GM12878 (cell line): ENCODE results near the gene CILP2. TPM values are rescaled to one million over a fixed set of nuclear protein-coding genes. Genes with fewer than 3 reads are reported as not detected.

Experiments used
- ATAC-seq: fragments of 200-7000 bp; cut with Tn5 transposase; 3 replicates; pipeline ENCODE4 v1.9.1; 2020; ENCODE audit warnings: mild to moderate bottlenecking, moderate library complexity
- BruUV-seq: library from RNA; stranded (reverse); fragments of 400-500 nt; replicated peaks from 2 replicates; lab custom pipeline; 2021; lab: Mats Ljungman, UMichigan
- CTCF ChIA-PET: fragments of 300-600 bp; sonication (Branson Sonifier 250); formaldehyde crosslinking; extraction: SDS; loops from one replicate; lab custom pipeline; 2021; ENCODE audit warnings: inconsistent platforms; lab: Yijun Ruan, JAX
- POLR2A ChIA-PET: fragments of 350-600 bp; formaldehyde crosslinking; extraction: SDS; loops from one replicate; lab custom pipeline; 2021; ENCODE audit warnings: inconsistent platforms; lab: Charles Lee
- RAD21 ChIA-PET: fragments of 300-600 bp; sonication (Branson Sonifier 250); formaldehyde crosslinking; loops from one replicate; lab custom pipeline; 2023; ENCODE audit warnings: antibody characterized with exemption; ENCODE audit not compliant: unreplicated experiment; lab: Charles Lee
- SMC1A ChIA-PET: fragments of 300-600 bp; sonication (Branson Sonifier 250); formaldehyde crosslinking; loops from one replicate; lab custom pipeline; 2023; ENCODE audit not compliant: unreplicated experiment, uncharacterized antibody; lab: Charles Lee
- DNase-seq: peaks from one replicate; pipeline ENCODE4 v3.0.0-alpha.2; 2011; ENCODE audit warnings: low read depth, low spot score
- FAIRE-seq: peaks from 3 replicates; lab custom pipeline; 2011; peaks lifted over from hg19 to GRCh38; lab: Jason Lieb, UNC
- H2AFZ ChIP-seq: 2 replicates; pipeline ENCODE4 v1.6.0; 2011; ENCODE audit warnings: low read depth, low read length, control low read depth; ENCODE audit not compliant: control insufficient read depth
- H3K27ac ChIP-seq: 2 replicates; pipeline ENCODE4 v1.5.1; 2011; ENCODE audit warnings: control low read depth; ENCODE audit not compliant: control insufficient read depth, insufficient read depth
- H3K27me3 ChIP-seq, 2 experiments: replicated peaks in 1 of 2; 2 replicates each; pipeline versions ENCODE4 v1.6.0 to v1.6.1; 2011; ENCODE audit warnings: low read length in 1 of 2; ENCODE audit not compliant: control insufficient read depth in 2 of 2, insufficient read depth in 2 of 2
- H3K36me3 ChIP-seq, 2 experiments: 2 replicates each; pipeline ENCODE4 v1.5.1; 2011; ENCODE audit warnings: low read length in 1 of 2; ENCODE audit not compliant: control insufficient read depth in 2 of 2, insufficient read depth in 2 of 2
- H3K4me1 ChIP-seq: 2 replicates; pipeline ENCODE4 v1.6.1; 2011; ENCODE audit warnings: mild to moderate bottlenecking, low read length, moderate library complexity, mixed read lengths; ENCODE audit not compliant: control insufficient read depth, insufficient read depth
- H3K4me2 ChIP-seq: 2 replicates; pipeline ENCODE4 v1.6.0; 2011; ENCODE audit warnings: control low read depth; ENCODE audit not compliant: control insufficient read depth, insufficient read depth
- H3K4me3 ChIP-seq: fragments of 200-600 bp; sonication (generic); 2 replicates; pipeline ENCODE4 v1.5.1; 2016
- H3K79me2 ChIP-seq: 2 replicates; pipeline ENCODE4 v1.6.0; 2011; ENCODE audit warnings: low read length; ENCODE audit not compliant: control insufficient read depth, insufficient read depth
- H3K9ac ChIP-seq: 2 replicates; pipeline ENCODE4 v1.8.0; 2011; ENCODE audit warnings: low read length, control low read depth, mixed read lengths; ENCODE audit not compliant: control insufficient read depth, insufficient read depth
- H3K9me3 ChIP-seq: replicated peaks from 3 replicates; pipeline ENCODE4 v1.5.1; 2011; ENCODE audit warnings: mild to moderate bottlenecking, low read length; ENCODE audit not compliant: control insufficient read depth, insufficient read depth
- H4K20me1 ChIP-seq: 2 replicates; pipeline ENCODE4 v1.6.0; 2011; ENCODE audit not compliant: control insufficient read depth, insufficient read depth
- BACH1 ChIP-seq: fragments of 450-650 bp; IDR thresholded peaks from 2 replicates; pipeline ENCODE4 v1.6.1; 2017; ENCODE audit warnings: mild to moderate bottlenecking, borderline replicate concordance
- BCL11A ChIP-seq: IDR thresholded peaks from 2 replicates; pipeline ENCODE4 v1.6.1; 2011; ENCODE audit warnings: low read depth, low read length
- BRCA1 ChIP-seq: IDR thresholded peaks from 2 replicates; pipeline ENCODE4 v1.6.1; 2011; ENCODE audit warnings: low read depth, low read length, improper control_type of control experiment
- CEBPB ChIP-seq, 2 experiments: fragments of 150-350 bp in 1 of 2; IDR thresholded peaks; 2 replicates each; pipeline ENCODE4 v1.6.1; 2012 to 2014; ENCODE audit warnings: low read depth in 2 of 2, low read length in 2 of 2, borderline replicate concordance in 1 of 2, inconsistent platforms in 1 of 2
- ETV6 ChIP-seq, 2 experiments: fragments of 450-650 bp in 1 of 2; IDR thresholded peaks in 1 of 2; conservative IDR thresholded peaks in 1 of 2; 2 replicates each; pipeline ENCODE4 v1.6.1; 2014; ENCODE audit warnings: antibody characterized with exemption in 1 of 2, borderline replicate concordance in 1 of 2, low read depth in 1 of 2, mild to moderate bottlenecking in 1 of 2, moderate library complexity in 1 of 2
- HDAC2 ChIP-seq: fragments of 200-600 bp; sonication (generic); IDR thresholded peaks from 2 replicates; pipeline ENCODE4 v1.6.1; 2017
- JUNB ChIP-seq: IDR thresholded peaks from 2 replicates; pipeline ENCODE4 v1.6.1; 2016; ENCODE audit warnings: antibody characterized with exemption, mild to moderate bottlenecking
- MYB ChIP-seq: fragments of 150-350 bp; IDR thresholded peaks from 2 replicates; pipeline ENCODE4 v1.6.1; 2014; ENCODE audit warnings: mild to moderate bottlenecking, low read depth, low read length, borderline replicate concordance
- NR2F1 ChIP-seq: fragments of 450-650 bp; conservative IDR thresholded peaks from 2 replicates; pipeline ENCODE4 v1.6.1; 2017; ENCODE audit warnings: mild to moderate bottlenecking
- POLR2AphosphoS2 ChIP-seq: IDR thresholded peaks from 2 replicates; pipeline ENCODE4 v1.6.1; 2011; ENCODE audit warnings: low read depth, mild to moderate bottlenecking, low read length, improper control_type of control experiment, moderate library complexity
- SMC3 ChIP-seq: IDR thresholded peaks from 2 replicates; pipeline ENCODE4 v1.6.1; 2011; ENCODE audit warnings: low read length, improper control_type of control experiment, borderline replicate concordance
- ZBED1 ChIP-seq: IDR thresholded peaks from 2 replicates; pipeline ENCODE4 v1.6.1; 2016; ENCODE audit warnings: borderline replicate concordance
- WGBS: methylation state at CpG from one replicate; pipeline ENCODE4 v1.1.6; 2016; ENCODE audit warnings: low lambda C conversion rate; ENCODE audit not compliant: insufficient replicate concordance, insufficient coverage; ENCODE audit errors: missing lambda C conversion rate; 5-methylcytosine and 5-hydroxymethylcytosine counted together
- in situ Hi-C: fragments of 300-500 bp; cut with MboI; formaldehyde crosslinking; loops from 9 replicates; pipeline ENCODE4 v1.14.3; 2018; ENCODE audit warnings: mixed read lengths
- intact Hi-C: fragments of 100-400 bp; cut with micrococcal nuclease; formaldehyde crosslinking; loops from one replicate; pipeline ENCODE4 v1.14.2; 2022; ENCODE audit not compliant: unreplicated experiment
- polyA plus RNA-seq, 11 experiments: library from polyadenylated mRNA; depleted of rRNA in 4 of 11; unstranded in 6 of 11; stranded (reverse) in 5 of 11; fragments of >200 nt; fragmentation: Nextera tagmentation in 4 of 11; fragmentation: Illumina TruSeq in 1 of 11; extraction: Ambion mirVana in 4 of 11; extraction: Trizol in 1 of 11; gene quantifications; 1 replicate in 1 of 11; 2 replicates in 10 of 11; pipeline versions ENCODE4 v1.2.1 to v1.2.3, GENCODE V29; 2011 to 2016; ENCODE audit warnings: inconsistent platforms in 2 of 11, missing spikeins in 2 of 11, low read depth in 1 of 11
- total RNA-seq, 4 experiments: library from RNA; depleted of rRNA in 3 of 4; stranded (reverse); fragments of >200 nt in 3 of 4; fragmentation: Illumina TruSeq in 1 of 4; extraction: Trizol in 1 of 4; gene quantifications; 2 replicates each; pipeline versions ENCODE4 v1.2.1 to v1.2.3, GENCODE V29; 2013 to 2021
- TF ChIP-seq, protein P1 (sequence below): IDR thresholded peaks from 2 replicates; pipeline ENCODE4 v1.6.1; 2012; ENCODE audit warnings: low read depth, low read length, improper control_type of control experiment
- TF ChIP-seq, protein P2 (sequence below): IDR thresholded peaks from 2 replicates; pipeline ENCODE4 v1.6.1; 2011; ENCODE audit warnings: low read depth, mild to moderate bottlenecking, low read length, moderate library complexity, borderline replicate concordance; ENCODE audit errors: extremely low read depth
- TF ChIP-seq, protein P3 (sequence below): fragments of 450-650 bp; formaldehyde crosslinking; IDR thresholded peaks from 2 replicates; pipeline ENCODE4 v1.4.0; 2020; ENCODE audit warnings: mild to moderate bottlenecking, moderate library complexity
- TF ChIP-seq, protein P4 (sequence below): IDR thresholded peaks from 2 replicates; pipeline ENCODE4 v1.6.1; 2012; ENCODE audit warnings: low read length, inconsistent platforms

CILP2 gene
- total and polyA plus RNA-seq, 10 of the 15 experiments (the other 5 are each of a cell fraction or from before 2014, with no cell fraction given), result 0.05 to 0.08 (median 0.06) TPM; not detected in 6

DNA sequence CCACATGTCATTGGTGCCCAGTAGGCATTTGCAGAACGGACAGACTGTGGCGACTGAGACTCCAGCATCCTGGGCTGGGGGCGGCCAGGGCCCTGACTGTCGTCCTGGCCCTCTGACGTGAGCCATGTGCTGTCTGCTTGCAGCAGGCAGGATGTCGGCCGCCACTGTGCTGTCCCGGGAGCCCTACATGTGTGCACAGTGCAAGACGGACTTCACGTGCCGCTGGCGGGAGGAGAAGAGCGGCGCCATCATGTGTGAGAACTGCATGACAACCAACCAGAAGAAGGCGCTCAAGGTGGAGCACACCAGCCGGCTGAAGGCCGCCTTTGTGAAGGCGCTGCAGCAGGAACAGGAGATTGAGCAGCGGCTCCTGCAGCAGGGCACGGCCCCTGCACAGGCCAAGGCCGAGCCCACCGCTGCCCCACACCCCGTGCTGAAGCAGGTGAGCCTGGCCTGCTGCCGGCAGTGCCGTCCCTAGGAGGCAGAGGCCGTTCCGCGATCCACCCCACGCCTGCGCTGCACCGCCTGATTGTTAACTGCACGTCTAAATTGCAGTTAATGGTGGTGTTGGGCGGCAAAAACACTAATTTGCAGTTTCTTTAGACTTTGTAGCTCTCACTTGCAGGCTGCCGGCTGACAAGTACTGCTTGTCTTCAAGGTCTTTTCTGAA, 37.0 kb upstream of the CILP2 start:
- Histone ChIP-seq H3K4me1 (no peaks in the 10 kb centered on the region), H2AFZ (no peak overlapping the region), H3K9ac (no peak overlapping the region), H3K79me2 (no peaks in the 10 kb centered on the region), H3K27ac (no peak overlapping the region), H3K4me2 (no peak overlapping the region), H3K27me3 (no peaks in the 10 kb centered on the region)
- DNase-seq (no peak), FAIRE-seq (no peak)
- CTCF ChIA-PET, result interaction anchor here (1.2 kb wide), 1 partner anchor 11 kb away, joined by 4 read pairs; no protein-coding TSS in a partner anchor
- WGBS, result 97% methylated on average over 33 of the region's 34 CpGs
- POLR2A ChIA-PET, result no interaction called here
- RAD21 ChIA-PET, result no interaction called here
- in situ Hi-C loops, result no loop called here
- no peak for TF ChIP-seq JUNB
- TF ChIP-seq, protein P1, sequence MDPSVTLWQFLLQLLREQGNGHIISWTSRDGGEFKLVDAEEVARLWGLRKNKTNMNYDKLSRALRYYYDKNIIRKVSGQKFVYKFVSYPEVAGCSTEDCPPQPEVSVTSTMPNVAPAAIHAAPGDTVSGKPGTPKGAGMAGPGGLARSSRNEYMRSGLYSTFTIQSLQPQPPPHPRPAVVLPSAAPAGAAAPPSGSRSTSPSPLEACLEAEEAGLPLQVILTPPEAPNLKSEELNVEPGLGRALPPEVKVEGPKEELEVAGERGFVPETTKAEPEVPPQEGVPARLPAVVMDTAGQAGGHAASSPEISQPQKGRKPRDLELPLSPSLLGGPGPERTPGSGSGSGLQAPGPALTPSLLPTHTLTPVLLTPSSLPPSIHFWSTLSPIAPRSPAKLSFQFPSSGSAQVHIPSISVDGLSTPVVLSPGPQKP, result no peak
- TF ChIP-seq ETV6 (conservative IDR thresholded peaks at IDR 0.05 in 1 of 2, IDR thresholded peaks at IDR 0.05 in 1 of 2; ENCODE audit: borderline replicate concordance in 1 of 2, low read depth in 1 of 2), result no peak
- TF ChIP-seq NR2F1, result no peak
- no peak for TF ChIP-seq CEBPB (IDR thresholded peaks at IDR 0.05; ENCODE audit: borderline replicate concordance in 1 of 2, low read depth in 2 of 2, low read length in 2 of 2)
- no peak for TF ChIP-seq BRCA1
- TF ChIP-seq HDAC2, result no peak
- TF ChIP-seq, protein P2, sequence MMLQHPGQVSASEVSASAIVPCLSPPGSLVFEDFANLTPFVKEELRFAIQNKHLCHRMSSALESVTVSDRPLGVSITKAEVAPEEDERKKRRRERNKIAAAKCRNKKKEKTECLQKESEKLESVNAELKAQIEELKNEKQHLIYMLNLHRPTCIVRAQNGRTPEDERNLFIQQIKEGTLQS, result no peak
- TF ChIP-seq, protein P3, sequence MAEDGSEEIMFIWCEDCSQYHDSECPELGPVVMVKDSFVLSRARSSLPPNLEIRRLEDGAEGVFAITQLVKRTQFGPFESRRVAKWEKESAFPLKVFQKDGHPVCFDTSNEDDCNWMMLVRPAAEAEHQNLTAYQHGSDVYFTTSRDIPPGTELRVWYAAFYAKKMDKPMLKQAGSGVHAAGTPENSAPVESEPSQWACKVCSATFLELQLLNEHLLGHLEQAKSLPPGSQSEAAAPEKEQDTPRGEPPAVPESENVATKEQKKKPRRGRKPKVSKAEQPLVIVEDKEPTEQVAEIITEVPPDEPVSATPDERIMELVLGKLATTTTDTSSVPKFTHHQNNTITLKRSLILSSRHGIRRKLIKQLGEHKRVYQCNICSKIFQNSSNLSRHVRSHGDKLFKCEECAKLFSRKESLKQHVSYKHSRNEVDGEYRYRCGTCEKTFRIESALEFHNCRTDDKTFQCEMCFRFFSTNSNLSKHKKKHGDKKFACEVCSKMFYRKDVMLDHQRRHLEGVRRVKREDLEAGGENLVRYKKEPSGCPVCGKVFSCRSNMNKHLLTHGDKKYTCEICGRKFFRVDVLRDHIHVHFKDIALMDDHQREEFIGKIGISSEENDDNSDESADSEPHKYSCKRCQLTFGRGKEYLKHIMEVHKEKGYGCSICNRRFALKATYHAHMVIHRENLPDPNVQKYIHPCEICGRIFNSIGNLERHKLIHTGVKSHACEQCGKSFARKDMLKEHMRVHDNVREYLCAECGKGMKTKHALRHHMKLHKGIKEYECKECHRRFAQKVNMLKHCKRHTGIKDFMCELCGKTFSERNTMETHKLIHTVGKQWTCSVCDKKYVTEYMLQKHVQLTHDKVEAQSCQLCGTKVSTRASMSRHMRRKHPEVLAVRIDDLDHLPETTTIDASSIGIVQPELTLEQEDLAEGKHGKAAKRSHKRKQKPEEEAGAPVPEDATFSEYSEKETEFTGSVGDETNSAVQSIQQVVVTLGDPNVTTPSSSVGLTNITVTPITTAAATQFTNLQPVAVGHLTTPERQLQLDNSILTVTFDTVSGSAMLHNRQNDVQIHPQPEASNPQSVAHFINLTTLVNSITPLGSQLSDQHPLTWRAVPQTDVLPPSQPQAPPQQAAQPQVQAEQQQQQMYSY (CRISPR knock-in tag), result no peak
- no peak for TF ChIP-seq SMC3
- no peak for TF ChIP-seq ZBED1
- no peak for TF ChIP-seq MYB
- TF ChIP-seq BACH1, result no peak
- TF ChIP-seq, protein P4, sequence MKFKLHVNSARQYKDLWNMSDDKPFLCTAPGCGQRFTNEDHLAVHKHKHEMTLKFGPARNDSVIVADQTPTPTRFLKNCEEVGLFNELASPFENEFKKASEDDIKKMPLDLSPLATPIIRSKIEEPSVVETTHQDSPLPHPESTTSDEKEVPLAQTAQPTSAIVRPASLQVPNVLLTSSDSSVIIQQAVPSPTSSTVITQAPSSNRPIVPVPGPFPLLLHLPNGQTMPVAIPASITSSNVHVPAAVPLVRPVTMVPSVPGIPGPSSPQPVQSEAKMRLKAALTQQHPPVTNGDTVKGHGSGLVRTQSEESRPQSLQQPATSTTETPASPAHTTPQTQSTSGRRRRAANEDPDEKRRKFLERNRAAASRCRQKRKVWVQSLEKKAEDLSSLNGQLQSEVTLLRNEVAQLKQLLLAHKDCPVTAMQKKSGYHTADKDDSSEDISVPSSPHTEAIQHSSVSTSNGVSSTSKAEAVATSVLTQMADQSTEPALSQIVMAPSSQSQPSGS, result no peak
- TF ChIP-seq POLR2AphosphoS2, result no peak
- TF ChIP-seq BCL11A, result no peak
- TF ChIP-seq, all 136 proteins: peak for 0
- BruUV-seq, result no TSS peak
- no peak overlapping the region for H3K4me3 ChIP-seq
- no peaks in the 10 kb centered on the region for H3K9me3 ChIP-seq
- H3K36me3 ChIP-seq, result peaks cover 33 to 65% of the 10 kb centered on the region in 2 experiments
- no peak for ATAC-seq
- no peaks in the 10 kb centered on the region for H4K20me1 ChIP-seq
- SMC1A ChIA-PET, result no interaction called here
- intact Hi-C loops, result no loop called here
